ENCODE results near the gene LEFTY1.
"Not testable (repeated sequence)": the region's sequence is repeated elsewhere in the genome, so short reads cannot be mapped to it uniquely, and the experiment has no call there.

Gene LEFTY1

DNA sequence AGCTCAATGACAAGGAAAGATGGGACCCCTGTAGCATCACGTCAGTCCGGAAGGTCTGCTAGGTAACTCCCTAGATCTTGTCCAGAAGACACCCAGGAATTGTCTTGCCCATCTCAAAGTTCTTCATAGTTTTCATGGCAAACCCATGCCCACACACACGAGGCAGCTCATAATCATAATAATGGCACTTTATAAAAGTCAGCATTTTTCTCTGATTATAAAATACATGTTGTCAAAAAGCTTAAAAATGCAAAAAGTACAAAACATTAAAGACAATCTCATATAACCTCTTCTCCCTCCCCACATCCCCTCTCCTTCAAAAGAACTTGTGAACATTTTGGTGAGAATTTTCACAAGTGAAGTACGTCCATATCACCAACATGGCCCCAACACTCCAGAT, 48.2 kb downstream of the LEFTY1 start:
- Histone ChIP-seq H3K4me1 (ENCODE audit: insufficient read depth, low read length, poor library complexity, severe bottlenecking) (no peaks in the 10 kb centered on the region), H3K9ac (ENCODE audit: low read depth, low read length, poor library complexity, severe bottlenecking) (no peak overlapping the region), H3K79me2 (ENCODE audit: insufficient read depth, low read length) (no peaks in the 10 kb centered on the region), H3F3A (ENCODE audit: low read depth) (no peaks in the 10 kb centered on the region), H3K9me3 (ENCODE audit: insufficient read depth, low read depth, low read length) (no peaks in the 10 kb centered on the region), H3K4me2 (ENCODE audit: low read depth, low read length, poor library complexity, severe bottlenecking) (no peak overlapping the region), H3K27me3 (ENCODE audit: insufficient read depth, low read length, poor library complexity, severe bottlenecking) (no peaks in the 10 kb centered on the region), H3K4me3 (ENCODE audit: low read length, poor library complexity, severe bottlenecking) (no peak overlapping the region), H3K9me2 (replicated peaks; ENCODE audit: low read depth, low read length) (no peaks in the 10 kb centered on the region), H2AFZ (ENCODE audit: low read length) (no peak overlapping the region), H3K36me3 (ENCODE audit: insufficient read depth, low read length) (no peaks in the 10 kb centered on the region), H4K20me1 (ENCODE audit: insufficient read depth, low read length, poor library complexity, severe bottlenecking) (no peaks in the 10 kb centered on the region)
- TF ChIP-seq, protein P1, sequence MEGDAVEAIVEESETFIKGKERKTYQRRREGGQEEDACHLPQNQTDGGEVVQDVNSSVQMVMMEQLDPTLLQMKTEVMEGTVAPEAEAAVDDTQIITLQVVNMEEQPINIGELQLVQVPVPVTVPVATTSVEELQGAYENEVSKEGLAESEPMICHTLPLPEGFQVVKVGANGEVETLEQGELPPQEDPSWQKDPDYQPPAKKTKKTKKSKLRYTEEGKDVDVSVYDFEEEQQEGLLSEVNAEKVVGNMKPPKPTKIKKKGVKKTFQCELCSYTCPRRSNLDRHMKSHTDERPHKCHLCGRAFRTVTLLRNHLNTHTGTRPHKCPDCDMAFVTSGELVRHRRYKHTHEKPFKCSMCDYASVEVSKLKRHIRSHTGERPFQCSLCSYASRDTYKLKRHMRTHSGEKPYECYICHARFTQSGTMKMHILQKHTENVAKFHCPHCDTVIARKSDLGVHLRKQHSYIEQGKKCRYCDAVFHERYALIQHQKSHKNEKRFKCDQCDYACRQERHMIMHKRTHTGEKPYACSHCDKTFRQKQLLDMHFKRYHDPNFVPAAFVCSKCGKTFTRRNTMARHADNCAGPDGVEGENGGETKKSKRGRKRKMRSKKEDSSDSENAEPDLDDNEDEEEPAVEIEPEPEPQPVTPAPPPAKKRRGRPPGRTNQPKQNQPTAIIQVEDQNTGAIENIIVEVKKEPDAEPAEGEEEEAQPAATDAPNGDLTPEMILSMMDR (conservative IDR thresholded peaks at IDR 0.05; ENCODE audit: low read length) = no peak
- no peak for TF ChIP-seq EZH2phosphoT487 (IDR thresholded peaks at IDR 0.05; ENCODE audit: borderline replicate concordance)

DNA sequence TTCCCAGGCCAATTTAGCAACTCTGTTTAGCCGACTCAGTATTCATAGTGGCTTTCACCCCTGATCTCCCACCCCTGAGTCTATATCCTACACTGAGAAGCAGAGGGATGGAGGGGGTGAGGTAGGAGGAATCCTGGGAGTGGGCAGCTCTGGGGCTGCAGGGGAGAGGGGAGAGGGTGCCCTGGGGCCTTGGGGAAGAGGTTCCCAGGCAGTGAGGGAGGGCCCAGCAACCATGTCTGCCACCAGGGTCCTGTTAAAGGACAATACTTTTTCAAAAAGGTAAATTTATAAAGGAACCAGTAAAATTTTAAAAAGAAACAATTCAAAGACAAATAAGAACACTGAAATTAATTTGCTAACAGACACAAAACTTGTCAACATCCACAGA, 48.7 kb downstream of the LEFTY1 start:
- H3K36me3 ChIP-seq (ENCODE audit: insufficient read depth, low read length) = no peaks in the 10 kb centered on the region
- no peak overlapping the region for H3K9ac ChIP-seq (ENCODE audit: low read depth, low read length, poor library complexity, severe bottlenecking)
- TF ChIP-seq, protein P1 (conservative IDR thresholded peaks at IDR 0.05; ENCODE audit: low read length) = no peak
- TF ChIP-seq EZH2phosphoT487 (IDR thresholded peaks at IDR 0.05; ENCODE audit: borderline replicate concordance) = no peak

DNA sequence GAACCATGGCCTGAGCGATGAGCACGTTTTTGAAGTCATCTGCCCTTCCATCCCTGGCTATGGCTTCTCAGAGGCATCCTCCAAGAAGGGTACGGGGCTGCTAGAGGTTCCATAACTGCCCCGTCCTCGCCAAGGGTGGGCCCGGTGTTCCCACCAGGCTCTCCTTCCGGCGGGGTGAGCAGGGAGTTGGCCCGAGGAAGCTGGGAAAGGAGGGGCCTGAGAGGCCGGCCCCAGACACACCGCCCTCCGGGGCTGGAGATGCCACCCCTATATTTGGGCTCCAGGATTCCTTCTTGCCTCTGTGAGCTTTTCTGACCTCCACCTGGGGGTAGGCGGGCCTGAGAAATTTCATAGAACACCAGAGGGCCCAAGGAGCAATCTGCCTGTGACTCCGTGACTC, 50.2 kb downstream of the LEFTY1 start:
- no peak overlapping the region for H2AFZ ChIP-seq (ENCODE audit: low read length)
- H3K9me3 ChIP-seq (ENCODE audit: insufficient read depth, low read depth, low read length) = no peaks in the 10 kb centered on the region
- H3K4me2 ChIP-seq (ENCODE audit: low read depth, low read length, poor library complexity, severe bottlenecking) = no peak overlapping the region
- no peaks in the 10 kb centered on the region for H3K36me3 ChIP-seq (ENCODE audit: insufficient read depth, low read length)
- TF ChIP-seq, protein P1 (conservative IDR thresholded peaks at IDR 0.05; ENCODE audit: low read length) = no peak
- no peak for TF ChIP-seq EZH2phosphoT487 (IDR thresholded peaks at IDR 0.05; ENCODE audit: borderline replicate concordance)
- H3K9me2 ChIP-seq (replicated peaks; ENCODE audit: low read depth, low read length) = no peaks in the 10 kb centered on the region
- H3K9ac ChIP-seq (ENCODE audit: low read depth, low read length, poor library complexity, severe bottlenecking) = no peak overlapping the region
- H3K27me3 ChIP-seq (ENCODE audit: insufficient read depth, low read length, poor library complexity, severe bottlenecking) = no peaks in the 10 kb centered on the region
- H3K4me1 ChIP-seq (ENCODE audit: insufficient read depth, low read length, poor library complexity, severe bottlenecking) = no peaks in the 10 kb centered on the region
- no peak overlapping the region for H3K4me3 ChIP-seq (ENCODE audit: low read length, poor library complexity, severe bottlenecking)
- no peaks in the 10 kb centered on the region for H3F3A ChIP-seq (ENCODE audit: low read depth)
- no peaks in the 10 kb centered on the region for H4K20me1 ChIP-seq (ENCODE audit: insufficient read depth, low read length, poor library complexity, severe bottlenecking)
- no peaks in the 10 kb centered on the region for H3K79me2 ChIP-seq (ENCODE audit: insufficient read depth, low read length)

More for the DNA sequence above, 48.7 kb downstream of the LEFTY1 start:
- Histone ChIP-seq H3F3A (ENCODE audit: low read depth) (no peaks in the 10 kb centered on the region), H3K9me3 (ENCODE audit: insufficient read depth, low read depth, low read length) (no peaks in the 10 kb centered on the region), H3K9me2 (replicated peaks; ENCODE audit: low read depth, low read length) (no peaks in the 10 kb centered on the region), H4K20me1 (ENCODE audit: insufficient read depth, low read length, poor library complexity, severe bottlenecking) (no peaks in the 10 kb centered on the region), H2AFZ (ENCODE audit: low read length) (no peak overlapping the region), H3K4me3 (ENCODE audit: low read length, poor library complexity, severe bottlenecking) (no peak overlapping the region), H3K79me2 (ENCODE audit: insufficient read depth, low read length) (no peaks in the 10 kb centered on the region), H3K4me1 (ENCODE audit: insufficient read depth, low read length, poor library complexity, severe bottlenecking) (no peaks in the 10 kb centered on the region), H3K4me2 (ENCODE audit: low read depth, low read length, poor library complexity, severe bottlenecking) (no peak overlapping the region), H3K27me3 (ENCODE audit: insufficient read depth, low read length, poor library complexity, severe bottlenecking) (no peaks in the 10 kb centered on the region)

DNA sequence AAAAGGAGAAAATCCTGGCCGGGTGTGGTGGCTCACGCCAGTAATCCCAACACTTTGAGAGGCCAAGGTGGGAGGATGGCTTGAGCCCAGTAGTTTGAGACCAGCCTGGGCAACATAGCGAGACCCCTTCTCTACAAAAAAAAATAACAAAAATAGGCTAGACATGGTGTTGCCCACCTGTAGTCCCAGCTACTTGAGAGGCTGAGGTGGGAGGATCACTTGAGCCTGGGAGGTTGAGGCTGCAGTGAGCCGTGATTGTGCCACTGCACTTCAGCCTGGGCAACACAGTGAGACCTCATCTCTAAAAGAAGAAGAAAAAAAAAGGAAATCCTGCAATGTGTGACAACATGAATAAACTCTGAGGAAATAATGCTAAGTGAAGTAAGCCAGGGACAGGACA, 52.6 kb downstream of the LEFTY1 start:
- not testable (repeated sequence) for H3K4me1 ChIP-seq (ENCODE audit: insufficient read depth, low read length, poor library complexity, severe bottlenecking); H3K79me2 ChIP-seq (ENCODE audit: insufficient read depth, low read length); H3K27me3 ChIP-seq (ENCODE audit: insufficient read depth, low read length, poor library complexity, severe bottlenecking); H3K4me3 ChIP-seq (ENCODE audit: low read length, poor library complexity, severe bottlenecking); H3K4me2 ChIP-seq (ENCODE audit: low read depth, low read length, poor library complexity, severe bottlenecking); H3F3A ChIP-seq (ENCODE audit: low read depth); H2AFZ ChIP-seq (ENCODE audit: low read length); H3K9ac ChIP-seq (ENCODE audit: low read depth, low read length, poor library complexity, severe bottlenecking); H4K20me1 ChIP-seq (ENCODE audit: insufficient read depth, low read length, poor library complexity, severe bottlenecking); H3K9me2 ChIP-seq (replicated peaks; ENCODE audit: low read depth, low read length); H3K9me3 ChIP-seq (ENCODE audit: insufficient read depth, low read depth, low read length); H3K36me3 ChIP-seq (ENCODE audit: insufficient read depth, low read length)

Data from Loucy (cell line).